GM19035 (cell line): Measurements from ENCODE around the gene SPRED3.
"Not testable (repeated sequence)": the region's sequence is repeated elsewhere in the genome, so short reads cannot be mapped to it uniquely, and the experiment has no call there.

Source experiments
- ATAC-seq: cut with Tn5 transposase; IDR thresholded peaks from one replicate; pipeline ENCODE4 v1.9.1; 2021; ENCODE audit not compliant: unreplicated experiment

The SPRED3 gene

DNA sequence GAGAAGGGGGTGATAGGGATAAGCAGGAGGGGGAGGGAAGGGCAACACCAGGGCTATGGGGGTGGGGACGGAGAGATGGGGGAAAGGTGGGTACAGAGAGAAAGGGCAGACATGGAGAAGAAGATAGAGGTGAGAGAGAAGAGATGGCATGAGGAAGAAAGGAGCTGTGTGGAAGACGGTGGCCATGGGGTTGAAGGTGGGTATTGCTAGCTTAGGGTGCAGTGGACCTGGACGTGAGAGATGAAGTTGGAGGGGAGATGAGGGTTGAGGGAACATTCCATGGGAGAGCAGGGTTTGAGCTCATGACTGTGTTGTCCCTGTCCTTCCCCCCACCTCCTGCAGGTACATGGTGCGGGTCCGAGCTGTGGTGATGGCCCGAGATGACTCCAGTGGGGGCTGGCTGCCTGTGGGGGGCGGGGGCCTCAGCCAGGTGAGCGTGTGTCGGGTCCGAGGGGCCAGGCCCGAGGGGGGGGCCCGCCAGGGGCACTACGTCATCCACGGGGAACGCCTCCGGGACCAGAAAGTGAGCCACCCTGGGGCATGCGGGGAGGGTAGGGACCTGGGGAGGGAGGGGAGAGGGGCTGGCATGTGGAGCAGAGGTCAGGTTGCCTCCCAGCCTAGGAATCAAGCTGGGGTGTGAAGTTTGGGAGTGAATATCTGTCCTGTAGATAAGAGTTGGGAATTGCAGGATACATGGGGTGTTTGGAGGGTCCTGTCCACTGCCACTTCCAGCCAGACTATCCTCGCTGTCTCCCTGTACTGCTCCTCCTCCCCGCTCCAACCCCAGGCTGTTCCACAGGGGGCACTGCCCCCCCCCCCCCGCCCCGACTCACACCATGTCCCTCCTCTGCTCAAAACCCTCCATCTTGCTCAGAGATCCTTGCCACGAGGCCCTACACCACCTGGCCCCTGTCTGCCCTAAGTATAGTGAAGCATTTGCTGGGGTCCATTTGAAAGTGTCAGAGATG, 1.7 kb downstream of the SPRED3 start:
- ATAC-seq = no peak

DNA sequence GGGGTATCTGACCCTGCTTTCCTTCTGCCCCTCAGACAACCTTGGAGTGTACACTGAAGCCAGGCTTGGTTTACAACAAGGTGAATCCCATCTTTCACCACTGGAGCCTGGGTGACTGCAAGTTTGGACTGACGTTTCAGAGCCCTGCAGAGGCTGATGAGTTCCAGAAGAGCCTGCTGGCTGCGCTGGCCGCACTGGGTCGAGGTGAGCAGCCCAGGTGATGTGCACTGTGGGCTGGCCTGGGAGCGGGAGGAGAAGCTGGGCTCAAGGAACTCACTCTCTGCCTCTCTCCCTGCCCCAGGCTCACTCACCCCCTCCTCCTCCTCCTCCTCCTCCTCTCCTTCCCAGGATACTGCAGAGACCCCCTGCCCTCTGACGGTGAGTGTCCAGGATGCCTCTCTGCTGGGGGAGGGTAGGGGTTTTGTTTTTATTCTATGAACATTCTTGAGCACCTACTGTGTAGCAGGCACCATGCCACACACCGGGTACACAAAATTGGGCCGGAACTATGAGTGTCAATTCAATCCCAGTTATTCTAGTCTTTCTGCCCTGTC, 3.5 kb downstream of the SPRED3 start:
- ATAC-seq = no peak

DNA sequence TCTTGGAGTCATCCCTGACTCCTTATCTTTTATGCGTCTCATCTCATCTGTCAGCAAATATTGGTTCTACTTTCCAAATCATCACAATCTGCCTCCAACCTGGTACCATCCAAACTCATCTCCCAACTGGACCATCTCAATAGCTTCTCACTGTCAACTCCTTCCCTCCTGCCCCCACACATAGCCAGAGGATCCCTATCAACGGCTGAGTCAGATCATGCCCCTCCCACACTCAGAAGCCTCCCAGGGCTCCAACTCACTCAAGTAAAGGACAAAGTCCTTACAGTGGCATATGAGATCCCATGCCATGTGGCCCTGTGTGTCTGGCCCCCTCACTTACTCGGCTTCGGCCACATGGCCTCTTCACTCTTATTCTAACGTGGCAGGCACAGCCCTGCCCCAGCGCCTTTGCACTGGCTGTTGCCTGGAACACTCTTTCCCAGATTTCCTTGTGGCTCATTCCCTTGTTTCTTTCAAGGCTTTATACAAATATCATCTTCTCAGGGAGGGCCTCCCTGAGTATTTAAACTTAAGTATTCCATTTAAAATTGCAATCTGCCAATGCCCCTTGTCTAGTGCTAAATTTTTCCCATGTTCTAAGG, 4.3 kb downstream of the SPRED3 start:
- no peak for ATAC-seq

DNA sequence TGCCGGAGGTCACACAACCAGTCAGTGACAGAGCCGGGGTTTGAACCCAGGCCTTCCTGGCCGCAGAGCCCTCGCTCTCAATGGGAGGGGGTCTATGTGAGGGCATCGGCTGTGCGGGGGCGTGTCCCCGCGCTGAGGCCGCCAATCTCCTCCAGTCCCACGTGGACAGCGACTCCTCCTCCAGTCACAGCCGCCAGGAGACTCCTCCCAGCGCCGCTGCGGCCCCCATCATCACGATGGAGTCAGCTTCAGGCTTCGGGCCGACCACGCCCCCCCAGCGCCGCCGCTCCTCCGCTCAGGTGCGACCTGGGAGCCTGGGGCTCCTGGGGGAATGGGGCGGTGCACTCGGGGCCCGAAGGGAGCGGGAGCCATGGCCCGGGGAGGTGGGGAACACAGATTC, 6.0 kb downstream of the SPRED3 start:
- no peak for ATAC-seq

DNA sequence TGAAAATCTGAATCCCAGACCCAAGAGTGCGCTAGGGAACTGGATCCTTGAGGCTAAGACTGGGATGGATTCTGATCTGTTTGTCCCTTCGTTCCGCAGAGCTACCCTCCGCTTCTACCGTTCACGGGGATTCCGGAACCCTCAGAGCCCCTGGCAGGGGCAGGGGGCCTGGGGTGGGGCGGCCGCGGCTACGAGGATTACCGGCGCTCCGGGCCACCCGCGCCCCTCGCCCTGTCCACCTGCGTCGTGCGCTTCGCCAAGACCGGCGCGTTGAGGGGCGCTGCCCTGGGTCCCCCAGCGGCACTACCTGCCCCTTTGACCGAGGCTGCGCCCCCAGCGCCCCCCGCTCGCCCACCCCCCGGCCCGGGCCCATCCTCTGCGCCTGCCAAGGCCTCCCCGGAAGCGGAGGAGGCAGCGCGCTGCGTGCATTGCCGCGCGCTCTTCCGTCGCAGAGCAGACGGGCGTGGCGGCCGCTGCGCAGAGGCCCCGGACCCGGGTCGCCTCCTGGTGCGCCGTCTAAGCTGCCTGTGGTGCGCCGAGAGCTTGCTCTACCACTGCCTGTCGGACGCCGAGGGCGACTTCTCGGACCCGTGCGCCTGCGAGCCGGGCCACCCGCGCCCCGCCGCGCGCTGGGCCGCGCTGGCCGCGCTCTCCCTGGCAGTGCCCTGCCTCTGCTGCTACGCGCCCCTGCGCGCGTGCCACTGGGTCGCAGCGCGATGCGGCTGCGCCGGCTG, 7.1 kb downstream of the SPRED3 start:
- ATAC-seq = no peak

DNA sequence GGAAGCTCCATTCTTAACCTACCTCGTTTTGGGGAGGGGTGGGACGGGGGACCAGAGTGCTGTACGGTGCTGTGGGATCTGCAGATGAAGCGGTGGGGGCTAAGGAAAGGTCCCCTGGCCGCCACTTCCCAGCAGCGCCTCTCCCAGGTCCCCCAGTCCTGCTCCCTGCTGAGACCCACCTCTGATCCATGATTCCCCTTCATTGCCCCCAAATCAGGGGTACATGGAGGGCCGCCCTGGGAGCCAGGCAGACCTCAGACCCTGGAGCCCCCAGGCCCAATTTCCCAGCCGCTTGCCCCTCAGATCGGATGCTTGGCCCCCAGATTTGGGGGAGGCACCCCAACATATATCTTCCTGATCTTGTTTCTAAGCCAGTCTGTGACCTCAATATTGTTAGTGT, 10.6 kb downstream of the SPRED3 start:
- no peak for ATAC-seq

DNA sequence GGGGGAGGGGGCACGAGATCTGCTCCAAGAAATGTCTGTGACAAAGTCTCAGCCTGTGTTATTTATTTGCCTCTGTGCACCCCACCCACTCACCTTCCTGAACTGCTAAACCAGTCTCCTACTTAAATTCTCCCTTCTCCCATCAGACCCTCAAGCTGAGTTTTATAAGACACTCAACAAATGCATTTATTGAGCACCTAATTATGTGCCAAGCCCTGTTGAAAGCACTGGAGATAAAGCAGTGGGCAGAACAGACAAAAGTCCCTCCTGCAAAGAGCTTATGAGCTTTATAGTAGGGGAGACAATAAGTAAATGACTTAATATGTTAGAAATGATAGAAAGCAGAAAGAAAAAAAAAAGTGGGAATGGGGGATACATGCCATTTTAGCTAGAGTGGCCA, 11.0 kb downstream of the SPRED3 start:
- ATAC-seq = no peak

DNA sequence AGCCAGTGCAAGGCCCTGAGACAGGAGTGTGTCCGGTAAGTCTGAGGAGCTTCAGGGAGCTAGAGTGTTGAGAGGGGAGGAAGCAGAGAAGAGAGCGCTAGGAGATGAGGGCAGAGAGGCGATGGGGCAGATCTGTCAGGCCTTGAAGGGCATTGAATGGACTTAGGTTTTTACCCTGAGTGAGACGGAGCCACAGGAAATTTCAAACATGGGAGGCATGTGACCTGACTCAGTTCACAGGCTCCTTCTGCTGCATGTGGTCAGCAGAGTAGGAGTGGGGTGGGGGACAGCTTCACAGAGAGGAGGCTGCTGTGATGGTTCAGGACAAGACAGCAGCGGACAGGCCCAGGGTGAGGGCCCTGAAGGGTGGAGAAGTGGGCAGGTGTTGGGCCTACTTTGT, 11.9 kb downstream of the SPRED3 start:
- no peak for ATAC-seq

DNA sequence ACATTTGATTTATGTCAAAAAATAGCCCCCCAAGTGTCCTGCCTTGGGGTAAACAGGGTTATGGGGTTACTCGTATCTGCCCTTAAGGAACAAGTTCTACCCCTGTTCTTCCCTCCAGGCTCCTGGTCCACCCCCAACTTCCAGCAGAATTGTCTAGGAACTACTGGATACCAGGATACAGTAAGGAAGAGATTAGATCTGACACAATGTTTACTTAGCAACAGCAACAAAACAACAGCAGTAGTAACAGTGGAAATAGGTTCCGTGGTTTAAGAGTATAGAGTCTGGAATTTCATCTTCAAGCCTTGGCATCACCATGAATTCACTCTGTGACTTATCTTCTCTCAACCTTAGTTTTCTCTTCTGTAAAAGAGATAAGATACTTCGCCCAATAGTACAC, 12.7 kb downstream of the SPRED3 start:
- no peak for ATAC-seq

DNA sequence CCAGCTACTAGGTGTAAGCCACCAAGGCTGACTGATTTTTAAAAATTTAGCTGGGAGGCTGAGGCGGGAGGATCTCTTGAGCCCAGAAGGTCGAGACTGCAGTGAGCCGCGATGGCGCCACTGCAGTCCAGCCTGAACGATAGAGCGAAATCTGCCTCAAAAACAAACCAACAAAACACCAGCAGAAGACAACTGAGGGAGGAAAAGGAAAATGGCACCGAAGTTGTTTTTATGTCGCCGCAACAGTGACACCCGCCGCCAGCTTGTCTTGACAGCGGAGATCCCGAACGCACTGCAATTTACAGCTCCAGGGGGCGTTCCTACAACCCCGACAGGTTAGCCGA, 14.1 kb downstream of the SPRED3 start:
- no peak for ATAC-seq

DNA sequence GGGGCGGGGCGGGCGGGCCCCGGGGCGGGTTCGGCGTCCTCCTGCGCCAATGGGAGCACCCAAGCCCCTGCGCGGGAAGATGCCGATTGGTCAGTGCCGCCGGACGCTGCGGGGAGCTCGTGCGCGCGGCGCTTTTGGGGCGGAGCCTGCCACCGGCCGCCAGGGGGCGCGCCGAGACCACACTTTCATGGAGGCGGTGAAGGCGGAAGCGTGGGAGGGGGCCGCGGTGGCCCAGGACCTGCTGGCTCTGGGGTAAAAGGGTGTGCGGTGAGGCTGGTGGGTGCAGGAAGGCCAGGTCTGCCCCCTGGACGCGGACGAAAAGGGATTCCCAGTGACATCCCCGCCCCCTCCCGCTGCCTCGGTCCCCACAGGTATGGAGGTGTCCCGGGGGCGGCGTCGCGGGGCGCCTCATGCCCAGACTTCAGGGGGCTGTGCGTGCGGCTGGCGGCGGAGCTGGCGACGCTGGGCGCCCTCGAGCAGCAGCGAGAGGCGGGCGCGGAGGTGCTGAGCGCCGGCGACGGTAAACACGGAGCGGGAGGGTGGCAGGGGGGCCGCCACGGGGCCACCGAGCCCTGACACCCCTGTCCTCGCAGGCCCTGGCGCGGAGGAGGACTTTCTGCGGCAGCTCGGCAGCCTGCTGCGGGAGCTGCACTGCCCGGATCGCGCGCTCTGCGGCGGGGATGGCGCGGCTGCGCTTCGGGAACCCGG, 14.6 kb downstream of the SPRED3 start, which contains the start of gene FAM98C:
TSS of gene FAM98C (plus strand) at position 127 of the 708 bp plus-strand sequence. CDS start at position 188, 61 bp downstream.
- ATAC-seq = peak; percentile 92

DNA sequence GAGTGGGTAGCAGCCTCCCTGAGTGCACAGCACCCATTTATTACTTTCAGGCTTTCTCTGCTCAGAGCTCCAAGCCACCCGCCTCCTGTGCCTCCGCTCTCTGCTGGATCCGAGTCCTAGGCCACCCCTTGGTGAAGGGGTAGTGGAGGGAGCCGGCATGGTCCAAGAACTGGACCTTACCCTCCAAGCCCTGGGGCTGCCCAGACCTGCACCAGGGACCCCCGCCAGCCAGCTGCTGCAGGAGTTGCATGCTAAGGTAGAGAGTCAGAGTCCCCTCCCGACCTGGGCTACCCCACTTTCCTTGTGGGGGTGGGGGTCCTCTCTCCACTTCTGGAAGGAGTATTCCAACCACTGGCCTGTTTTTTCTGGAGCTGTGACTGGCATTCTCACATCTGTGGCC, 16.4 kb downstream of the SPRED3 start:
- ATAC-seq = no peak

DNA sequence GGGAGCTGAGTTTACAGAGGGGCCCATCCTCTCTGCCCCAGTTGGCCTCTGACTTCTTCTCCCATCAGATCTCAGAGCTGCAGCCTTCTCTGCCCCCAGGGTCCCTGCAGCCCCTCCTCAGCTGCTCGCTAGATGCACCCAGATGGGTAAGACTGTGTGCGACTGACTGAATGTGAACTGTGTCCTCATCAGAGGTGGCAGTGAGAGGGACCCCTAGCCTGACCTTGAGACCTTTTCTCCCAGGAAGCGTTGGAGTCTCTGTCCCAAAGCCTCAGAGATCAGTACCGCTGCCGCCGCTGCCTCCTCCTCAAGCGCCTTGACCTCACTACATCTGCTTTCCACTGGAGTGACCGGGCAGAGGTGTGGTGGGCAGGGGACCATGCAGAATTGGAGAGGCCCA, 16.8 kb downstream of the SPRED3 start:
- ATAC-seq = no peak

DNA sequence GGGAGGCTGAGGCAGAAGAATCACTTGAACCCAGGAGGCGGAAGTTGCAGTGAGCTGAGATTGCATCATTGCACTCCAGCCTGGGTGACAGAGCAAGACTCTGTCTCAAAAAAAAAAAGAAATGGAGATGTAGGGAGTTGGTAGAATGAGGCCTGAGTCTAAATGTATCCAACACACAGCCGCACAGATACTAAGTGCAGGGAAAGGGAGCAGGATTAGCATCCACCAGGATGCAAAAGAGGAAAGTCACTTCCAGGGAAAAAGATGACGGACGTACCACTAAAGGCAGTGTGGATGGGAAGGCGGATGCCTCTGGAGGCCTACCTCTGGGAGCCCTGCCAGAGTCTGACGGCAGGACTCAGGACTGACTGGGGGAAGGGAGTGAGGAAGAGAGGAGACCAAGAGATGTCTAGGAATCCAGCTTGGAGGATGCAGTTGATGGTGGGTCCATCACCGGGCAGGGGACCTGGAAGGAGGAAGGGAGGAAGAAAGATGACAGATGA, 21.2 kb downstream of the SPRED3 start:
- no peak for ATAC-seq

DNA sequence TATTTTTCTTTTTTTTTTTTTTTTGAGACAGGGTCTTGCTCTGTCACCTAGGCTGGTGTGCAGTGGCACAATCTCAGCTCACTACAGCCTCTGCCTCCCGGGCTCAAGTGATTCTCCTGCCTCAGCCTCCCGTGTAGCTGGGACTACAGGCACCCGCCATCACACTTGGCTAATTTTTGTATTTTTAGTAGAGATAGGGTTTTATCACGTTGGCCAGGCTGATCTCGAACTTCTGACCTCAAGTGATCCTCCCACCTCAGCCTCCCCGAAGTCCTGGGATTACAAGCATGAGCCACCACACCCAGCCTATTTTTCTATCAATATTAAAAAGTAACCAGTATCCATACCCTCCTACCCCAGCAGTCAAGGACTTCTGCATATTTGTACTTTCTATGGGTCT, 21.9 kb downstream of the SPRED3 start:
- ATAC-seq = not testable (repeated sequence)

DNA sequence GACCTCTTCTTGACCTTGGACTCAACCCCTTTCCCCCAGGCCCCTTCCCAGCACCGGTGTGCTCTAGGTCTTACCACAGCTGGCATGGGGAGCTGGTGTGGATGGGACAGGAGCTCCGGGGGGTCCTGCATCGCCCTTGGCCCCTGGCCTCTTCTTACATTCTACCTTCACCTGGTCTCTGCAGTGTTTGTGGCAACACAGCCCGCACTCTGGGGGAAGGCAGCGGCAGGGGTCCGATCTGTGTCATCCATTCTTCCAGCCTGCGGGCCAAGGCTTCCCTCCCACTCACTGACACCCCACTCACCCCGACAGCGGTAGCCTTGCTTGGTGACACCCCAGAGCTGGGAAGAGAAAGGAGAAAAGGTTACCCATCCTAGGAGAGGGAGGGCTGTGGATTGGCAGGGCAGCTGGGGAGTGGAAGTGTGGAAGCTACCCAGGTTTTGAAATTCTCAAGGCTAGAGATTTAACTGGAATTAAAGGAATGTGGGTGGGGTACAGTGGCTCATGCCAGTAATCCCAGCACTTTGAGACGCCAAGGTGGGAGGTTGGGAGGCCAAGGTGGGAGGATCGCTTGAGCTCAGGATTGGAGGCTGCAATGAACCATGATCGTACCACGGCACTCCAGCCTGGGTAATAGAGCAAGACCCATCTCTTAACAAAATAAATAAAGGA, 22.7 kb downstream of the SPRED3 start:
- no peak for ATAC-seq

DNA sequence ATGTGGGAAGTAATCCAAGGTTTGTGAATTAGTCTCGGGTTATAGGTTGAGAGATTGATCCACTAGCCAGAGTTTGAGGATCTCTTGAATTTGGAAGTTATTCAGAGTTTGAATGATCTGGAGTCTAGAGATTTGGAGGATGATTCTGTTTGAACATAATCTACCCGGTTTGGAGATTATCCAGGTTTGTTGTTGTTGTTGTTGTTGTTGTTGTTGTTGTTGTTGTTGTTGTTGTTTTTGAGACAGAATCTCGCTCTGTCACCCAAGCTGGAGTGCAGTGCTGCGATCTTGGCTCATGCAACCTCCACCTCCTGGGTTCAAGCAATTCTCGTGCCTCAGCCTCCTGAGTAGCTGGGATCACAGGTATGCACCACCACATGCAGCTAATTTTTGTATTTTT, 23.4 kb downstream of the SPRED3 start:
- not testable (repeated sequence) for ATAC-seq

DNA sequence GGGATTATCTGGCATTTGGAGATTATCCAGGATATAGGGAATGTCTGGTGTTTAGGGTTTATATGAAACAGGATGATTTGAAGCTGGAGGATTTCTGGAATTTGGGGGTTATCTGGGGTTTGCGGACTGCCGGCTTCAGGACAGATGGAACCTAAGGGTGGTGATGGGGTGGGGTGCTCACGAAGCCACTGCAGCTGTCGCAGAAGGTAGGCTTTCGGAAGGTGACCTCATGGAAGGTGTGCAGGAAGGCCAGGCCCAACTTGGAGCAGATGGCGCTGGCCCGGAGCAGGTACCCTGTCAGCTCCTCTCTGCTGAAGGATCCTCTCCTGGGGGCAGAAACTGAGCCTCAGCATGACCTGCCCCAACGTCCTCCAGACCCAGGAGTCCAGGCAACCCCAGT, 24.0 kb downstream of the SPRED3 start:
- no peak for ATAC-seq

DNA sequence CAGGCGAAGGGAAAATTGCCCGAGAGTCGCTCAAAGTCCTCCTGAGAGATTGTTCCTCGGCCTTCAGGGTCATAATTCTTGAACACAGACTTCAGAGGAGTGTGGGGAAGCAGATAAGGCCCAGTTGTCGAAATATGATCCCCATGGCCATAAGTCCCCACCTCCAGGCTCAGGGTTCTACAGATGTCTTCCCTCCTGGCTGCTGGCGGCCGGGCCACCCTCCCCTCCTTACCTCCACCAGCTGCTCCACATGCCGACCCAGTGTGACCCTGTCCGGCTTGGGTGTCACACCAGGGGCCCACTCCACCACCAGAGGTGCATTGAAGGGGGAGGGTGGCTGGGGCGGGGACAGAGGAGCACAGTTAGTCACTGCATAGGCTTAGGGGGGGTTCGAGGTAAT, 24.5 kb downstream of the SPRED3 start:
- no peak for ATAC-seq

DNA sequence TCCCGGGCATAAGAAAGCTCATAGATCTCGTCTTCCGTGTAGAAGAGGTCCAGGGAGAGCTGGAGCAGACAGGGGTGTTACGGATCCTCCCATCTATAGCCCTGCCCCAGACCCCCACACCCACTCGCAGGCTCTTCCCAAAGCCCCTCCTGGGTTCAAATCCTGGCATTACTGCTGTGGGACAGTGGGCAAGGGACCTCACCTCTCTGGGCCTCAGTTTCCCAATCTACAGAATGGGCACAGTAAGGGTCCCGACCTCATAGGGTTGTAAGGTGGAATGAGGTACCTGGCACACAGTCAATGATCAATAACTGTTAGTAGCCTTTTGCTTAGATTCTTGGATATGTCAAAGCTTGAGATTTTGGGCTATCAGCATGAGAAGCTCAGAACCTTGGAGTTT, 24.9 kb downstream of the SPRED3 start:
- no peak for ATAC-seq
